Hematopoietic multipotent progenitor cell treated with erythropoietin and hydrocortisone succinate and interleukin-3 and kit ligand, for 8 days (in vitro differentiated cells): ENCODE measurements around the gene RFTN1.
"Not testable (repeated sequence)": the region's sequence is repeated elsewhere in the genome, so short reads cannot be mapped to it uniquely, and the experiment has no call there.

Experiments used
- DNase-seq: peaks from one replicate; pipeline ENCODE4 v3.0.0-alpha.2; 2015

Gene RFTN1

GRCh38 chr3:16318176-16318575 lies 195.3 kb downstream of the RFTN1 start:
- DNase-seq = no peak

- no peak for DNase-seq
Observed at GRCh38 chr3:16317561-16317945, 195.9 kb downstream of the RFTN1 start.

- DNase-seq = no peak
Observed at GRCh38 chr3:16316847-16317560, 196.5 kb downstream of the RFTN1 start.

- DNase-seq = no peak
Observed at GRCh38 chr3:16316396-16316795, 197.1 kb downstream of the RFTN1 start.

- no peak for DNase-seq
Observed at GRCh38 chr3:16315623-16316022, 197.9 kb downstream of the RFTN1 start.

GRCh38 chr3:16313886-16314645 lies 199.4 kb downstream of the RFTN1 start:
- no peak for DNase-seq

GRCh38 chr3:16311960-16312451 lies 201.5 kb downstream of the RFTN1 start:
- peak; percentile 45 for DNase-seq

- not testable (repeated sequence) for DNase-seq
Observed at GRCh38 chr3:16310486-16310885, 203.0 kb downstream of the RFTN1 start.

GRCh38 chr3:16309558-16309957 lies 203.9 kb downstream of the RFTN1 start:
- DNase-seq = peak; percentile 67

GRCh38 chr3:16308727-16309126 lies 204.8 kb downstream of the RFTN1 start:
- DNase-seq = no peak

- DNase-seq = no peak
Observed at GRCh38 chr3:16307832-16308531, 205.5 kb downstream of the RFTN1 start.

- peak; percentile 56 for DNase-seq
Observed at GRCh38 chr3:16305111-16305541, 208.4 kb downstream of the RFTN1 start.

GRCh38 chr3:16304061-16305010 lies 209.2 kb downstream of the RFTN1 start:
- DNase-seq = peak; percentile 93

- DNase-seq = peak; percentile 25
Observed at GRCh38 chr3:16303037-16303575, 210.4 kb downstream of the RFTN1 start.

GRCh38 chr3:16302082-16302631 lies 211.3 kb downstream of the RFTN1 start:
- DNase-seq = no peak

- no peak for DNase-seq
Observed at GRCh38 chr3:16301507-16301906, 212.0 kb downstream of the RFTN1 start.

- peak; percentile 57 for DNase-seq
Observed at GRCh38 chr3:16300881-16301359, 212.6 kb downstream of the RFTN1 start.

- peak; percentile 59 for DNase-seq
Observed at GRCh38 chr3:16300307-16300706, 213.2 kb downstream of the RFTN1 start.

GRCh38 chr3:16299746-16300145 lies 213.8 kb downstream of the RFTN1 start:
- no peak for DNase-seq

- no peak for DNase-seq
Observed at GRCh38 chr3:16298891-16299290, 214.6 kb downstream of the RFTN1 start.
